ENCODE data around the gene DUOX1. TPM values are rescaled to one million over a fixed set of nuclear protein-coding genes. Genes with fewer than 3 reads are reported as not detected.
"Not testable (repeated sequence)": the region's sequence is repeated elsewhere in the genome, so short reads cannot be mapped to it uniquely, and the experiment has no call there.

DUOX1 gene
- total and polyA plus RNA-seq, 2 experiments from 2014 or later = 0.32 to 1.8 TPM

GRCh38 chr15:45101749-45102148 lies 28.0 kb upstream of the DUOX1 start:
- Histone ChIP-seq H3K9me2 (ENCODE audit: insufficient read depth) (no peaks in the 10 kb centered on the region), H3K9me3 (ENCODE audit: low read depth) (no peaks in the 10 kb centered on the region), H3K9ac (no peak overlapping the region), H3K4me3 (no peak overlapping the region), H2AFZ (no peak overlapping the region), H3K4me2 (ENCODE audit: unreplicated experiment) (no peak overlapping the region), H3K27me3 (replicated peaks; ENCODE audit: insufficient read depth) (no peaks in the 10 kb centered on the region), H3K27ac (no peak overlapping the region), H3K79me2 (ENCODE audit: insufficient read depth) (no peaks in the 10 kb centered on the region), H4K20me1 (ENCODE audit: insufficient read depth) (no peaks in the 10 kb centered on the region), H3K36me3 (ENCODE audit: low read depth) (no peaks in the 10 kb centered on the region), H3F3A (ENCODE audit: insufficient read depth) (no peaks in the 10 kb centered on the region), H3K4me1 (ENCODE audit: insufficient read depth) (no peaks in the 10 kb centered on the region)
- 74 to 76% methylated on average over 12 of the region's 12 CpGs for WGBS, 2 experiments (ENCODE audit: low coverage in 1 of 2, low lambda C conversion rate in 2 of 2, missing lambda C conversion rate in 2 of 2)
- in situ Hi-C loops (cut with MboI) = no loop called here
- no peak for DNase-seq
- TF ChIP-seq EZH2 (IDR thresholded peaks at IDR 0.05; ENCODE audit: insufficient read depth, poor library complexity, severe bottlenecking) (no peak), EZH2phosphoT487 (IDR thresholded peaks at IDR 0.05; ENCODE audit: insufficient read depth, low read depth) (no peak)

- H2AFZ ChIP-seq = no peak overlapping the region
- TF ChIP-seq EZH2phosphoT487 (IDR thresholded peaks at IDR 0.05; ENCODE audit: insufficient read depth, low read depth) (no peak), EZH2 (IDR thresholded peaks at IDR 0.05; ENCODE audit: insufficient read depth, poor library complexity, severe bottlenecking) (no peak)
These were observed 27.6 kb upstream of the DUOX1 start for GRCh38 chr15:45102226-45102625.

GRCh38 chr15:45104170-45104569 lies 25.6 kb upstream of the DUOX1 start:
- H3K27me3 ChIP-seq (replicated peaks; ENCODE audit: insufficient read depth); H3F3A ChIP-seq (ENCODE audit: insufficient read depth); in situ Hi-C loops (cut with MboI); H3K27ac ChIP-seq; H3K4me2 ChIP-seq (ENCODE audit: unreplicated experiment); H3K36me3 ChIP-seq (ENCODE audit: low read depth); H3K9me2 ChIP-seq (ENCODE audit: insufficient read depth); H3K9ac ChIP-seq; H3K79me2 ChIP-seq (ENCODE audit: insufficient read depth); H3K4me3 ChIP-seq; DNase-seq; H4K20me1 ChIP-seq (ENCODE audit: insufficient read depth); H3K9me3 ChIP-seq (ENCODE audit: low read depth); H3K4me1 ChIP-seq (ENCODE audit: insufficient read depth); H2AFZ ChIP-seq: not testable (repeated sequence)
- 65 to 67% methylated on average over 8 to 9 of the region's 9 CpGs for WGBS, 2 experiments (ENCODE audit: low coverage in 1 of 2, low lambda C conversion rate in 2 of 2, missing lambda C conversion rate in 2 of 2)

More at GRCh38 chr15:45102226-45102625, 27.6 kb upstream of the DUOX1 start:
- no peaks in the 10 kb centered on the region for H3K27me3 ChIP-seq (replicated peaks; ENCODE audit: insufficient read depth)
- no peak for DNase-seq
- no peaks in the 10 kb centered on the region for H3K9me3 ChIP-seq (ENCODE audit: low read depth)
- H3K4me3 ChIP-seq = no peak overlapping the region
- no peak overlapping the region for H3K4me2 ChIP-seq (ENCODE audit: unreplicated experiment)
- H3K9ac ChIP-seq = no peak overlapping the region
- no peaks in the 10 kb centered on the region for H4K20me1 ChIP-seq (ENCODE audit: insufficient read depth)
- H3K36me3 ChIP-seq (ENCODE audit: low read depth) = no peaks in the 10 kb centered on the region
- no peaks in the 10 kb centered on the region for H3F3A ChIP-seq (ENCODE audit: insufficient read depth)
- in situ Hi-C loops (cut with MboI) = no loop called here
- no peaks in the 10 kb centered on the region for H3K4me1 ChIP-seq (ENCODE audit: insufficient read depth)
- no peak overlapping the region for H3K27ac ChIP-seq
- no peaks in the 10 kb centered on the region for H3K9me2 ChIP-seq (ENCODE audit: insufficient read depth)
- 72 to 73% methylated on average over 6 of the region's 6 CpGs for WGBS, 2 experiments (ENCODE audit: low coverage in 1 of 2, low lambda C conversion rate in 2 of 2, missing lambda C conversion rate in 2 of 2)
- no peaks in the 10 kb centered on the region for H3K79me2 ChIP-seq (ENCODE audit: insufficient read depth)

- DNase-seq = no peak
- Histone ChIP-seq H3K27ac (no peak overlapping the region), H3K9me2 (ENCODE audit: insufficient read depth) (no peaks in the 10 kb centered on the region), H3K79me2 (ENCODE audit: insufficient read depth) (no peaks in the 10 kb centered on the region), H4K20me1 (ENCODE audit: insufficient read depth) (no peaks in the 10 kb centered on the region), H3K36me3 (ENCODE audit: low read depth) (no peaks in the 10 kb centered on the region), H3K4me3 (no peak overlapping the region), H3F3A (ENCODE audit: insufficient read depth) (no peaks in the 10 kb centered on the region), H3K9ac (no peak overlapping the region), H3K27me3 (replicated peaks; ENCODE audit: insufficient read depth) (peaks cover 13% of the 10 kb centered on the region; the same call in 1 of the 2 replicates), H3K9me3 (ENCODE audit: low read depth) (no peaks in the 10 kb centered on the region), H3K4me1 (ENCODE audit: insufficient read depth) (no peaks in the 10 kb centered on the region), H2AFZ (no peak overlapping the region), H3K4me2 (ENCODE audit: unreplicated experiment) (no peak overlapping the region)
- TF ChIP-seq EZH2 (IDR thresholded peaks at IDR 0.05; ENCODE audit: insufficient read depth, poor library complexity, severe bottlenecking) = no peak
- TF ChIP-seq EZH2phosphoT487 (IDR thresholded peaks at IDR 0.05; ENCODE audit: insufficient read depth, low read depth) = no peak
- in situ Hi-C loops (cut with MboI) = no loop called here
- WGBS, 2 experiments (ENCODE audit: low coverage in 1 of 2, low lambda C conversion rate in 2 of 2, missing lambda C conversion rate in 2 of 2) = 77 to 80% methylated on average over 11 of the region's 11 CpGs
These were observed 24.2 kb upstream of the DUOX1 start for GRCh38 chr15:45105586-45105985.

Data from GM23248 (cell line).